ENCODE measurements around the gene COL4A1.

COL4A1 gene

DNA sequence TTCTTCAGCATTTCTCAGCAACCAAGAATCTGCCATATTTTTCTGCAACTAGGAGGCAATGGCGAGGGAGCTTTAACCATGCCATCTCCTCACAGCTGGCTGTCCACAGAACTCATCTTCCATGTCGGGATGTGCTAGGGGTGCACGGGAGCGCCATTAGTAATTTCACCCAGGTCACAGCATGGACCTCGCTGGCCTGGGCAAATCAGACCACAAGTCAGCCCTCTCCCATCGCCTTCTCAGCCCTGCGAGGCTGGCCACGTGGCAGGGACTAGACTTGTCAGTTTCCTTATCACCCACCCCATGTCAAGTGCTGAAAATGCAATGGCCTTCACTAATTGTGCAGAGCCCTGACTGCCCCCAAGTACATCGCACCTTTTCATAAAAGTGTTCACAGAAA is 15.7 kb downstream of the COL4A1 start:
- FAIRE-seq = no peak

DNA sequence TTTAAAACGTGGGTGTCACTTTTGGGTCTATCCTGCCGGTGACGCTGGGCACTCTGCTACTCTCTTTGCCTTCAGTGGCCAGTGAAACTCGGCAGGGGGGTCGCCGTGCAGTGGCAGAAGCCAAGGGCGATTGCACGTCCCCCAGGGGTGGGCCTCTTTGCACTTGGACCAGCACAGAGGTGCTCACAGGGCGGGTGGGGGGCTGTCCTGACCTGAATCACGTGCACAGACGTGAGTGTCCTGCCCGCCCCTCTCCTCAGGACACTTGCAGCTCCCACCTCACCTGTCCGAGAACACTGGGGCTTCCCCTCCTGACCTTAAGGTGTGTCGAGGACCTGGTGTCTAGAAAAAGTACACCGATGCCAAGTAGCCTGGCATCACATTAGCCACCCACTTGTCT is 16.1 kb downstream of the COL4A1 start:
- FAIRE-seq = no peak

DNA sequence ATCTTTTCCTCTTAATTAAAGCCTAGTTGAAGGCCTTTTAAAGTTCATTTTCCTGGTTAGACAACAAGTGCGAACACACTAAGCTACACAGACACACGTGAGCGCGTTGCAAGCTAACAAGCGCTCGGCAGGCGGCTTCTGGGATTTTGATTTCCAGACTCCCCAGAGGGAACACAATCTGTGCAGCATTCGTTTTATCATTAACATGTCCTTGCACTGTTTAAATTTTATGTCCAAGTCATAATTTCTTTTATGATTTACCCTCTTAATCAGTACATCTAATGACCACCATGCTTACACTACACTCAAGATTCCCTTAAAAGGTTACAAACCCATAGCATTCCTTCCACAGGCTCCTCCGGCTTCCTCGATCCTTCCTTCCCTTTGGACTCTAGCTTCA is 16.8 kb downstream of the COL4A1 start:
- FAIRE-seq = no peak

DNA sequence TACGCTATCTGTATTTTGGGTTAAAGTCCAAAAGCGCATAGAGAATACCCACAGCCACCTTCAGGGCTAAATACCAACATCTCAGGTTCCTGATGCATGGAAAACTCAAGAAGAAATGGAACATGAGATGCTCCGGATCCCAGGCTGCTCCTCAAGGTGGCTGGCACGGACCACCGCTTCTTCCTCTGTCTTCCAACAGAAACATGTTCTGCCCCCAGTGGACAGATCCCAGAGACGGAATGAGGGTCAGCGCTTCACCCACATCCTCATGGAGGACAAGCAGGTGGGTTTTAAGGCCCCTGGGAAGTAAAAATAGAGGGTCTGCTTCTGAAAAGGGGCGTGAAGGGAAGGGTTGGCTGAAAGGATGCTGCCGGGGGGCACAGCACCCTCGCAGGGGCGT is 17.3 kb downstream of the COL4A1 start:
- FAIRE-seq = no peak

DNA sequence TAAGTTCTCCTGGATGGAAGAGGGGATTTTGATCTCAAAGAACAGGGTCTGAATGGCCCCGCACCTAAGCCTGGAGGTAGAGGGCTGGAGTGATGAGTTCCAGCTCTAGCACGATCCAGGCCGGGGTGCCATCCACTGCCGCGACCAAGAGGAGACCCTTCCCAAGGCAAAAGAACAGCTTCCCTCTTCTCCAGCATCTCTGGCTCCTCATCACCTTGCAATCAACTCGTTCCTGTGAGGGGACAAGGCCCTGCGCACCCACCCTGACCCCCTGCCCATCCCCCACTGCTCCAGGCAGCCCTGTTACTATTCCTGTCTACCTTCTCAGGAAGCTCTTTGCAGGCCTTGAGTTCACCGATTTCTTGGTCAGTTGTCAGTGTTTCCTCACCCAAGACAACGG is 17.8 kb downstream of the COL4A1 start:
- no peak for FAIRE-seq

DNA sequence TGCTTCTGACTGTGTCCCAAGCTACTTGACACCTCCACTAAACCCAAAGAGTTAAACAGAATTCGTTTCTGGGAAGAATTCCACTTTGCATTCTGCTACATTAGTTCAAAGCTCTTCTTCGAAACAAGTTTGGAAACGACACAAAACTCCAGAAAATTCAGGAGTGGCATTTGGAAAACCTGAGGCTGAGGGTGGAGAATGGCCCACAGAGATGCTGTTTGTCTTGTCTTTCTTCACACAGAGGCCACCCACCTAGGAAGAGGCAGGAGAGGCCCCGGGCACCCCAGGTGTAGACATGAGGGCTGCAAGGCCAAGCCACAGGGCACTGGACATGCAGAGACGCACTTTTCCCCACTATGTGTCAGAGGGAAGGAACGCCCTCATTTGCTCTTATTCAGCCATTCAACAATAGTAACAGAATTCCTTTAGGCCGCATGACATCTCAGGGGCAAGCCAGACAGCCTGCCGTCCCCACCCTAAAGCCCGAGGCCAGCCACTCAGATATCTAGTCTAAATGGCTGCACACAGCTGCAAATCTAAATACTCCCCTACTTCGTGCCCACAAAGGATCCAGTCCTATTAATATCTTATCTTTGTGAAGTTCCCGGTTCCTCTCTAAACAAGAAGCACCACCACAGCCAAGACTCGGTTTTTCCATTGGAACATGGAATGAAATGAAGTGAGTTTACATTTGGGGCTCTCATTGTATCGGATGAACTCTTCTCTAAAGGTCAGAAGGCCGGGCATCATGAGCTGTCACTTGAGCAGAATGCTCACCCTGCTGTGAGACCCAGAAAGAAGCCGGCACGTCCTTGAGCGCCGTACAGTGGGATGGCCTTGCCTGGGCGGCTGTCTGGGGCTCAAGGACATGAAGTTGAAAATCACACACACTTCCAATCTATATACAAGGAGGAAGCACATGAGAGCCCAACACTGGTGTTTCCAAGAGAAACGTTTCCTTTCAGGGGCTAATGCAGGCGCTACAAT is 19.8 kb downstream of the COL4A1 start:
- no peak for FAIRE-seq

DNA sequence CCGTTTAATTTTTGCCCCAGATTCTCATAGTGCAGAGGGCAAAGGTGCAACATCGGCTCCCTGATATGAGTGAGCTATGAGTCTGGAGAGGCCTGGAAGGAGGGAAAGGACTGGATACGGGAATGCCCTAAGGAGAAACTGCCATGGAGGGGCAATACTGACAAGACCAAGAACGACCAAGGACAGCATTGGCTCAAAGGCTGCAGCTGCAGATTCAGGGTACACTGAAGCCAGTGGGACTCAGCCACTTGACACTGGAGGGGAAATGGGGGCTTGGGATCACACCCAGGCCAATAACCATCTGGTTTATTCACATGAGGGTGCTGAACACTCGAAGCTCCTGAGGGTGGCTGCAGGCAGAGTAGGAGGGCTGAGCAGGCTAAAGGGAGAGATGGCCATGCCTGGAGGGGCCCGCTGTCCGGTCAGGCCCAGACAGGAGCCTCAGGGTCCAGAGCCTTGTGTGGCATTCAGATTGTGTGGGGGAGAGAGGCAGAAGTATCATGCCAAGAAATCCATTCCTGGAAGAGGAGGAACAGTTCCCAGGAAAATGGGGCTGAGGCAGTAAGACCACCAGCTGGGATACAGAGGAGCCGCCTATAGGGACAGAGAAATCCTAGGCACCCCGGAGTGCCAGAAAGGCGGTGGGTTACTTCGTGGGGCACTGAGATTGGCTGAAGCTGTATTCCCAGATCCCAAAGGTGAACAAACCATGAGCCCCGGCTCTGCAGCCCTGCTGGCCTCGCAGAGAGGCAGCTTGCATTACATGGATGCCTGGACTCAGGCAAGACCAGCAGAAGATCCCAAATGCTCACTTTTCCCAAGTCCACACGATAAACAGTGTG is 20.7 kb downstream of the COL4A1 start:
- FAIRE-seq = no peak

DNA sequence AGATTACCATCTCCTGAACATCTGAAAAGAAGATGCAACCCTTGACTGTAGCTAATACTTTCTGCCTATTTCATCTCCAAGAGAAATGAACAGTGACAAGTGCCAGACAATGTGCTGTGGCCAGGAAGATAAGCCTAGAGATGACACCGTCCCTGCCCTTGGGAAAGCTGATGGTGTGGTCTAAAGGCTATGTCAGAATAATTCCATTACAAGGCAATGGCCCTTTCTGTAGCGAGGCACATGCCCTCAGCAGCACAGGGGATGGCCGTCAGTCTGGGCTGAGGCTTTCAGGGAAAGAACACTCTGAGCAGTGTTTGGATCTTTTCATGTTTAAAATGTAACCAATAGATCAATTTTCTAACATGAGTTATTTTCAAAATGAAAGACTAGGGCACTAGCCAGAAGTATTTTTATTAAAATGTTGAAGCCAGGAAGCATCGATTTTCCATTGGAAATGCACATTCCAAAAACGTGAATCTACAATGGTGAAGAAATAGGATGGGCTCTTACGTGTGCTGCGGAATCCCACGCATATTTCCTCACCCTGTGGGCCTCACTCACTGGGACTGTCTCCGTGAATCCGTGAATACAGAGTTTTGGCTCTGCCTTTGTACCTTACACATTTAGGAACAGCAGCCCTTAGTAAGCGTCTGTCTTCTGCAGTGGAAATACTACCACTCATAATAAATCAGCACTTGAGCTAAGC is 22.0 kb downstream of the COL4A1 start:
- no peak for FAIRE-seq

DNA sequence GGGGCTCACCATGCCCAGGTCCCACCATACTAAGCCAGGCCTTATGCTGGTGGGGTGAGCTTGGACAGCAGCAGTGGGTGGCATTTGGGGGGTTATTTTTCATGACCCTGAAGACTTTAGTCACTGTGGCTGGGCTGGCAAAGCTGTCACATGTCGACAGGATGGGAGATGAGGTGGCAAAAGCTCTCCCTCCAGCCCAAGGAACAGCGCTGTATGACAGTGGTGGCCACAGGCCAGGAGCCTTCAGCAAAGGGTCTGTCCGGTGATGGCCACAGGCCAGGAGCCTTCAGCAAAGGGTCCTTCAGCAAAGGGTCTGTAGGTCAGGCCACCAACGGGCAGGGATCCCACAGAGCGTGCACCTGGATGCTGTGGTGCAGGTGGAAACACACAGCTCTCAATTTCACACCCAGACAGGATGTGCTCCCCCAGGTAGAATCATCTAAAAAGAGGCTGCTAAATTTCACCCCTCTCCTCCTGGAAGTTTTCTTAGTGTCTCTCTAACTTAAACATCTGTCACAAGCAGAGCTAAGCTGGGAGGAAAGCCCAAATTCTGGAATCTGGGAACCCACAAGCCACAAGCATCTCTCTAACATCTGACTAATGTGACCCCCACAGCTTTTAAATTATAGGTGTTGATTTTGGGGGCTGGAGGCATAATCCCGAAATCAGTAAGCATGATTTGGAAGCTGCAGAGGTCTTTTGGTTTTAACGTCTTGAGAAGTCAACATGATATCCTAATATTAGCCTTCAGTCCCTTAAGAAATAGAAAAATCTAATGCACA is 23.0 kb downstream of the COL4A1 start:
- no peak for FAIRE-seq

DNA sequence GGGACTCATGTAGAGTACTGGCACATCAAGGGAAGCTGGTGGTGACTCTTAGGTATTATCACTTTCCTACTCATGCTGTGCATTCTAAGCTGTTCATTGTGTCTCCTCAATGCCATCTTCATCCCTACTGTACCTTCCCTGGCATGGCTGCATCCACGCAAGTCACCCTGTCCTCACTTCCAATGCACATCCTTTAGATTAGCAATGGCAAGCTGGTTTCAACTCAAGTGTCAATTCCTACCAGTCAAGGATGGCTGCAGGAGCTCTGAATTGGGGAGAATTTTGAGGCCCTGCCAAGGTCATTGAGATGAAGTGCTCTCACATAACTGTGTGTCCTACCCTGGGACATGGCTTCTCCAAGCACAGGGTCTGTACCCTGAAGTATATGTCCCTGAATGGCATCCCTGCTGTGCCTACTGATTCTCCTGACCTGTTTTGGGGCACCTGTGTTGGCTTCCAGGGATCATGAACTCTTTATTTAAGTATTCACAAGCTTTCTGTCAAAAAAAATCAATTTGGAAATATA is 24.6 kb downstream of the COL4A1 start:
- FAIRE-seq = no peak

DNA sequence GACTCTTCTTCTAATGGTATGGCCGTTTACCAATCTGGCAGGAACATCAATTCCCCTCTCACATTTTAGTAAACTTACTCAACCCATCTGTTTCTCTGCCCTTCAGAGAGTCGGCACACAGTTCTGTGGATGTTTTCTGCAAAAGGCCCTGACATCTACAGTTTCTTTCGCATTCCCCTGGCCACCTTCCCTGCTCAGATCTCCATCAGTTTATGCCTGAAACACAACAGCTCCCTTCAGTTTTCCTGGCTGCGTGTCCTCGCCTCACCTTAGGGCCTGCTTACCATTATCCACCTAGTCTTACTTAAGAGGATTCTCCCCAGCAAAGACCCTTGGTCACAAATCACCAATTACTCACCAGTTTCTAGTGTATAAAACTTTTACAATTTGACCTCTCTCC is 25.2 kb downstream of the COL4A1 start:
- FAIRE-seq = no peak

DNA sequence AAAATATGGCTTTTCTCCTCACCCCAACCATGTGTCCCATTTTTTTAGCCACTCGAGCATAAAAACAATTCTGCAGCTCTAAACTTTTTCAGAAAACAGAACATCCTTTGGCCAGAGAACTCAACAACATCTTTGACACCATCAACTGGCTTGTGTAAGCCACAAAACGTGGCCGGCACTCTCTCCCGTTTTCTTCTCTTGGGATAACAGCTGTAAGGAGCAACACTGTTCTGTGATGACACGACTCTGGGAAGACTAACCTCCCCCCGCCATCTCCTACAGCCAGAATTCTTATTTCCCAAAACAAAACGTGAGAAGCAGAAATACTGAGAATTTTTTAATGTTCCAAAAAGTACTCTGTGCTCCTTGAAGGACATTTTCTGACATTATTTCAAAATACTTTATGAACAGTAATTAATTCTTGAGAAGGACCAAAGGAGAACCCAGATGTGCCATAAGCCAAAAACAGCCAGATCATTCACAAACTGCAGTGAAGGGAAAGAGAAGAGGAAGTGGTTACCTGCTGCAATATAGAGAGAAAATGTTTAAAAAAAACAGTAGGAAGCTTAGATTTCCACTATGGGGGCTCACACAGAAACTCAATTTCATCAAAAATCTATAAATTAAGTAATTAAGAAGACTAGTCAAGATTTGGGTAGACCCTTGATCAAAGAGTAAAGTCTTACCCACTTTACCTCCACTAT is 25.8 kb downstream of the COL4A1 start:
- no peak for FAIRE-seq

DNA sequence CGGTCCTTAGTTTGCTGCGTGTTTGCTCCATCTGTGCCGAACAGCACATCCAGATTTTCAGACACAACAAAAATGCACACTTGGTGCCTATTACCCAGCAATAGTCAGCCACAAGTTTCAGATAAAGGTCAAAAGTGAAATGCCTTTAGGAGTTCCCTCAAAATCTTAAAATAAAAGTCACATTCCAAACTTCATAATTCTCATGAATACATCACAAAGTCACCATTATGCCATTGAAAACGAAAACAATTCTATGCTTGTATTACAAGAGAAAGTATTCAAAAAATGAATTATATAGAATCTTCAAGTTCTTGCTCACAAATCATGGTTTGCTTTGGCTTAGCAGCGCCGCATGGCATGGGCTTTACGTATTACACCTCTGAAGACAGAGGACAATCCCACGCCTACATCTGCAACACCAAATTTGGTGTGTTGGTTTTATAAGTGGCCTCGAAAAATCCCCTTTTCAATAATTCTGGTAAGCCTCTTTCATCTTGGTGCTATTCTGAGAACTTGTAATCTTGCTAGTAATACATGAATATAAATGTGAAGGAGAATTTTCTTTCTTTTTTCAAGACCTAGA is 26.6 kb downstream of the COL4A1 start:
- FAIRE-seq = no peak

DNA sequence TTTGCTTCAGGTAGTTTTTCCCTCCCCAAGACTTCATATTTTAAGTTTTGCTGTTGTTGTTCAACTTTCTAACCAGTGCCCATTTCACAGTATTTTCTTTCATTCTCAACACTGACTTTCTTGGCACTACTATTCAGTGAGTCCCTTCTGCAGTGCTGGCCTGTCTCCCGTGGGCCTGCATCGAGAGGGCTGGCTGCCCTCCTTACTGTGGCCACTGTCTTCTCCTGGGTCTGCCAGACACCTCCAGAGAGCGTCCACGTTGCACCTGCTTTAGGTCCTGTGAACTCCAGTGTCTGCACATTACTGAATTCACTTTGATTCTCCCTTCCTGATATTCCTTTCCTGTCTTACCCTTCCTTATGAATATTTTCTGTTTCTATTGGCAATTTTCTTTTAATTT is 27.3 kb downstream of the COL4A1 start:
- FAIRE-seq = no peak

DNA sequence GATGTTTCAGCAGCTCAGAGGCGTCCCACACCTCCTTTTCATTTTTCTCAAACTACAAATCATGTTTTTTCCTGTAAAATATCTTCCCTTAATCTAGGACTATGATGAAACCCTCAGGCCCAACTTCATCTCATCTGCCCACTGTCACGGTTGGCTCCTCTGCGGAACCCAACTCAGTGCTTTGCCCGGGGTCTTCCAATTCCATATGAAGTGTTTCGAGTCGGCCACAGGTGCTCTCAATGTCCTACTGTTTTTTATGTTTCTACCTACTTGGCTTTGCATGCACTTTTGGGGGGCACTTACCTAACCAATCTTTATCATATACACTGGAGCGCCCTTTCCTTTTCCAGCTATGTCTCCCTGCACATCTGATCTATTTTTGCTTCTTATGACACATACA is 28.1 kb downstream of the COL4A1 start:
- no peak for FAIRE-seq

DNA sequence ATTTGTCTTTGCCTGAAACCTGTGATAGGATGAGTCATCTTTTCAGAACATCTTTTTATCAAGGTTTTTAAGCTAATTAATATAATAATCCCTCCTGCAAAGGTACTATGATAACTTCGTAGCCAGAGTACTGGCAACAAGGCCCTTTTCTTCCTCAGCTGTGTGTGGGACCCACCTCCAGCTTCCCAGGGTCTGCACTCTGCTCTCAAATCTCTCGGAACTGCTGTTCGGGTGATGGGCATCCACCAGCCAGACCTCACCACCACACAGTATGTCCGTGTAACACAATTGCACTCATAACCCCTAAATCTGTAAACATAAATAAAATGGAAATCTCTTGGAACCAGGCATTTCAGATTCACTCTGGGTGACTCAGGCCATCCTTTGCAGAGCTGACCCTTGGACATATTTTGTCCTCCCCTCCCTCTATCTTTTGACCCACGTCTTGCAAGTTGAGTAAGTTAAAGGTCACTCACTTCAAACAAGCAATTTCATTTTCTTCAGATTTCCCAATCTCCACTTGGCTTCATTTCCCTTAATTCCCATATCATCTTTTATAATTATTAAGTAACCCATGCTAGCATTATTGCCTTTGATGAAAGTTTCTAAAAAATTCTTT is 29.5 kb downstream of the COL4A1 start:
- FAIRE-seq = no peak

DNA sequence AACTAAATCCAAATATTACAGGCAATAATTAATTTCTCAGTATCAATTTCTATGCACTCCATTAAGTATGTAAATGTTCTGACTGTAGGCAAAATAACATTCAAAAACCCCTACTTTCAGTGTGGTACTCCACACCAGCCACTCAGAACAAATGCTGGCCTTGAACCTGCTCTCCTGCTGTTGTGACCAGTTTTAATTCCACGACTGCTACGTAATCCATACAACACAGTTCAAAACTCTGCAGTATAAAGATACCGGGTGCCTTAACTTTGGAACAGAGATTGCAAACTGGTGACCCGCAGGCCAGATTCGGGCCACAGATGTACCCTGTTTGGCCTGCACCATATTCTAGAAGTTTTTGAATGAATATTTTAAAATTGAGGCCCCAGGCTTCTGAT is 30.4 kb downstream of the COL4A1 start:
- no peak for FAIRE-seq

DNA sequence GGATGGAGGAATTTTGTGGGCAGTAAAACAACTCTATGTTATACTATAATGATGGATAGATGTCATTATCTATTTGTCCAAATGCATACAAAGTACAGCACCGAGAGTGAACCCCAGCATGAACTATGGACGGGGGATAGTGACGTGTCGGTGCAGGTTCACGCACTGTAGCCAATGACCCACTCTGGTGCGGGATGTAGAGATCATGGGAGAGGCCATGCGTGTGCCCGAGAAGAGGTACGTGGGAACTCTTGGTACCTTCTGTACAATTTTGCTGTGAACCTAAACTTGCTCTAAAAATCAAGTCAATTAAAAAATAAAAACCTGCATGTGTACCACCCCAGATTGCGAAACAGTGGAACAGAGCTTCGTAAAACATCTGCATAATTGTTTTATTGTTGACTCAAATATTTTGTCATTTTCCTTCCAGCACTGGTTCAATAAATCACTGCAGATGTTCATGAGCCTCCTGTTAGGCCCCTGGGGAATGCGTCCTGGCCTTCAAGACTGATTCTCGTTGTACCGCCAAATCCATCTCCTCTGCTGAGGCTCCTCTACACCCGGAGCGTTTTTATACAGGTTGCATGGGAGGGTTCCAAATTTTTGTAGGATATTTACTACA is 30.9 kb downstream of the COL4A1 start:
- FAIRE-seq = no peak

DNA sequence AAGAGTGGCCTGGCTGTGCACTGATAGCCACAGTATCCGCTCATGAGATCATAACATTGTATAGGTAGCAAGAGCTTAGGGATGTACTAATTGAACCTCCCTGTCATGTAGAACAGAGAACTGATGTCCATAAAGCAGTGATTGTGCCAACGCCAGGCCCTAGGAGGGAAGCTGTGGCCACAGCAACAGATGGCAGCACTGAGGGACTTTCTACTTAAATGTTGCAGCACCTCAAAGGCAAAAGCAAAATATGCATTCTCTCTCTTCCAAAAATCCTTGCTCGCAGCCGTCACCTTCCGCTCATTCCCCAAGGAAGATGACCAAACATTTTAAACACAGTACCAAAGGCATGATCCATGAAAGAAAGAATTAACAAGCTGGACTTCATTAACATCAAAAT is 32.3 kb downstream of the COL4A1 start:
- no peak for FAIRE-seq

DNA sequence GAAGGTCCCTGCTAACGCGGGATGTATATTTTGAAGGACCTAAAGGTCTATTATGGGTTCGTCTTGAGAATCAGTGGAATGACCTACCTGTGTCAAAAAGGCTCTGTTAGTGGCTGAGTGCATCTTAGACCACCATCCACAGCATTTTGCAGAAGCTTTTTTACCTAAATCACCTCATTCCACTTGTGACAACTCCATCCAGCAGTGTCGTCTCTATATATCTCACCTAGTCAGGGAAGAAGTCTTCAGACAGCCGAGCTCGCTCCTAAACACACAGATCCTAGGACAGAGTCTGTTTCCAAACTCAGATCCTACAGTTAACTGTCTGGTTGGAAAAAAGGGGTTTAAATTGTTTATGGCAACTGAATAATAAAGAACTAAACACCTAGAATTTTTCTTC is 33.7 kb downstream of the COL4A1 start:
- FAIRE-seq = no peak
